Measurements from ENCODE around the gene PFKFB3.
"Not testable (repeated sequence)": the region's sequence is repeated elsewhere in the genome, so short reads cannot be mapped to it uniquely, and the experiment has no call there.

The PFKFB3 gene

GRCh38 chr10:6275022-6275997 lies 72.6 kb downstream of the PFKFB3 start:
- peak; percentile 95 for DNase-seq

- DNase-seq: no peak
Observed at GRCh38 chr10:6276356-6276755, 73.6 kb downstream of the PFKFB3 start.

GRCh38 chr10:6278519-6279120 lies 75.9 kb downstream of the PFKFB3 start:
- DNase-seq: no peak

GRCh38 chr10:6279540-6280267 lies 77.0 kb downstream of the PFKFB3 start:
- DNase-seq: no peak

GRCh38 chr10:6280291-6280690 lies 77.6 kb downstream of the PFKFB3 start:
- no peak for DNase-seq

- DNase-seq: no peak
Observed at GRCh38 chr10:6282454-6282958, 79.8 kb downstream of the PFKFB3 start.

GRCh38 chr10:6283655-6284054 lies 80.9 kb downstream of the PFKFB3 start:
- DNase-seq: no peak

- DNase-seq: not testable (repeated sequence)
Observed at GRCh38 chr10:6290621-6291020, 87.9 kb downstream of the PFKFB3 start.

GRCh38 chr10:6292741-6293151 lies 90.0 kb downstream of the PFKFB3 start:
- DNase-seq: no peak

GRCh38 chr10:6296425-6296824 lies 93.7 kb downstream of the PFKFB3 start:
- not testable (repeated sequence) for DNase-seq

- no peak for DNase-seq
Observed at GRCh38 chr10:6296828-6297251, 94.1 kb downstream of the PFKFB3 start.

GRCh38 chr10:6297522-6297921 lies 94.8 kb downstream of the PFKFB3 start:
- no peak for DNase-seq

- no peak for DNase-seq
Observed at GRCh38 chr10:6297951-6298381, 95.2 kb downstream of the PFKFB3 start.

GRCh38 chr10:6298428-6298827 lies 95.7 kb downstream of the PFKFB3 start:
- DNase-seq: no peak

GRCh38 chr10:6299234-6299633 lies 96.5 kb downstream of the PFKFB3 start:
- DNase-seq: peak; percentile 68

- DNase-seq: no peak
Observed at GRCh38 chr10:6299743-6300105, 97.0 kb downstream of the PFKFB3 start.

GRCh38 chr10:6300106-6300783 lies 97.5 kb downstream of the PFKFB3 start:
- peak; percentile 67 for DNase-seq

- DNase-seq: no peak
Observed at GRCh38 chr10:6300784-6301460, 98.2 kb downstream of the PFKFB3 start.

- no peak for DNase-seq
Observed at GRCh38 chr10:6301488-6302075, 98.8 kb downstream of the PFKFB3 start.

Data from activated effector memory CD4-positive, alpha-beta T cell treated with anti-CD3 and anti-CD28 coated beads, Interleukin-2, amount 50 U/mL, for 16 hours (primary cell).